Endothelial cell (in vitro differentiated cells): ENCODE data around the gene GRAMD1A. TPM values are rescaled to one million over a fixed set of nuclear protein-coding genes. Genes with fewer than 3 reads are reported as not detected.

ENCODE experiments used
- DNase-seq: peaks from one replicate; pipeline ENCODE4 v3.0.0; 2021; ENCODE audit warnings: low spot score
- H3K27ac Mint-ChIP-seq: one replicate; pipeline ENCODE4 v1.8.0; 2021; ENCODE audit warnings: mixed read lengths, inconsistent platforms; ENCODE audit not compliant: unreplicated experiment
- H3K27me3 Mint-ChIP-seq: one replicate; pipeline ENCODE4 v1.8.0; 2021; ENCODE audit warnings: mild to moderate bottlenecking, moderate library complexity, mixed read lengths, inconsistent platforms; ENCODE audit not compliant: unreplicated experiment
- H3K36me3 Mint-ChIP-seq: one replicate; pipeline ENCODE4 v1.8.0; 2021; ENCODE audit warnings: mild to moderate bottlenecking, low read depth, mixed read lengths, inconsistent platforms; ENCODE audit not compliant: unreplicated experiment
- H3K4me1 Mint-ChIP-seq: one replicate; pipeline ENCODE4 v1.8.0; 2021; ENCODE audit warnings: mild to moderate bottlenecking, mixed read lengths, inconsistent platforms; ENCODE audit not compliant: unreplicated experiment
- H3K4me3 Mint-ChIP-seq: one replicate; pipeline ENCODE4 v1.8.0; 2021; ENCODE audit warnings: mild to moderate bottlenecking, mixed read lengths, inconsistent platforms; ENCODE audit not compliant: unreplicated experiment
- H3K9me3 Mint-ChIP-seq: one replicate; pipeline ENCODE4 v1.8.0; 2021; ENCODE audit warnings: mixed read lengths, inconsistent platforms; ENCODE audit not compliant: unreplicated experiment
- total RNA-seq: library from RNA; stranded (reverse); fragmentation: NEBNext Ultra II Directional; extraction: Animal tissue kit (Norgen Biotek cat#: 25700); gene quantifications from one replicate; pipeline ENCODE4 v1.2.1, GENCODE V29; 2021; ENCODE audit not compliant: unreplicated experiment
- TF ChIP-seq, protein P1 (sequence below): fragments of 200-600 bp; sonication (generic); IDR thresholded peaks from one replicate; pipeline ENCODE4 v1.5.0; 2021; ENCODE audit warnings: antibody characterized with exemption; ENCODE audit not compliant: unreplicated experiment

Gene GRAMD1A
- total RNA-seq, 1 donor from 2014 or later = 156 TPM

DNA sequence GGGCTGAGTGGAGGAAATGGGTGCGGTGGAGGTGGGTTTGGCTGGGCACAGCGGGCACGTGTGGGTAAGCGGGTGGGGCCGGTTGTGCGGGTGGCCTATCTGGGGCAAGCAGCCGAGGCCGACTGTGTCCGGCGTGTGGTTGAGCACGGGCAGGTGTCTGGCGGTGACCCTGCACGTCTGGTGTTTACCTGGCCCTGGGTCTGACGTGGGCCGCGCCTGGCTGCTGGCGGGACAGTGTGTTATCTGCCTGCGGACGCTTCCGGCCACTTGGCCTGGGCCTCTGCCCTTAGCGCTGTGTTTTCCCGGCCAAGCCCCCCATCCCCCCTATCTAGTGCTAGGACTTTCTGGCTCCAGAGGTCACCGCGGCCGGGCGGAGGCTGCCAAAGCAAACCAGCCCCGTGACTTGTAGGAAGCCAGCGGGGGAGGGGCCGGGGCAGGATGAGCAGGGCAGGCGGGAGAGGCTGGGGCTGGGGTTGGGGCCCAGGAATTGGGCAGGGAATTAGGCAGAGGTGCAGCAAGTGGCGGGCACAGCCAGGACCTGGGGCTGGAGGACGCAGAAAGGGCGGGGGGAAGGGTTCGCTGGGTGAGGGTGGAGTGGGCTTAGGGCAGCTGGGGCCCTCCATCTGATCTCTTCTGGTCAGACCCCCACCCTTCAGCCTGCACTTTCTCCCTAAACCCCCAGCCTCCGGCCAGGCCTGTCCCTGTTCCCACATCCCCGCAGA, 40.9 kb downstream of the GRAMD1A start:
- peak; percentile 45 for DNase-seq
- TF ChIP-seq, protein P1, sequence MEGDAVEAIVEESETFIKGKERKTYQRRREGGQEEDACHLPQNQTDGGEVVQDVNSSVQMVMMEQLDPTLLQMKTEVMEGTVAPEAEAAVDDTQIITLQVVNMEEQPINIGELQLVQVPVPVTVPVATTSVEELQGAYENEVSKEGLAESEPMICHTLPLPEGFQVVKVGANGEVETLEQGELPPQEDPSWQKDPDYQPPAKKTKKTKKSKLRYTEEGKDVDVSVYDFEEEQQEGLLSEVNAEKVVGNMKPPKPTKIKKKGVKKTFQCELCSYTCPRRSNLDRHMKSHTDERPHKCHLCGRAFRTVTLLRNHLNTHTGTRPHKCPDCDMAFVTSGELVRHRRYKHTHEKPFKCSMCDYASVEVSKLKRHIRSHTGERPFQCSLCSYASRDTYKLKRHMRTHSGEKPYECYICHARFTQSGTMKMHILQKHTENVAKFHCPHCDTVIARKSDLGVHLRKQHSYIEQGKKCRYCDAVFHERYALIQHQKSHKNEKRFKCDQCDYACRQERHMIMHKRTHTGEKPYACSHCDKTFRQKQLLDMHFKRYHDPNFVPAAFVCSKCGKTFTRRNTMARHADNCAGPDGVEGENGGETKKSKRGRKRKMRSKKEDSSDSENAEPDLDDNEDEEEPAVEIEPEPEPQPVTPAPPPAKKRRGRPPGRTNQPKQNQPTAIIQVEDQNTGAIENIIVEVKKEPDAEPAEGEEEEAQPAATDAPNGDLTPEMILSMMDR = no peak
- no peaks in the 10 kb centered on the region for H3K9me3 Mint-ChIP-seq
- H3K36me3 Mint-ChIP-seq = no peaks in the 10 kb centered on the region
- no peak overlapping the region for H3K27ac Mint-ChIP-seq
- H3K4me3 Mint-ChIP-seq = no peak overlapping the region
- H3K27me3 Mint-ChIP-seq = peaks cover 12% of the 10 kb centered on the region
- peaks cover 17% of the 10 kb centered on the region for H3K4me1 Mint-ChIP-seq

DNA sequence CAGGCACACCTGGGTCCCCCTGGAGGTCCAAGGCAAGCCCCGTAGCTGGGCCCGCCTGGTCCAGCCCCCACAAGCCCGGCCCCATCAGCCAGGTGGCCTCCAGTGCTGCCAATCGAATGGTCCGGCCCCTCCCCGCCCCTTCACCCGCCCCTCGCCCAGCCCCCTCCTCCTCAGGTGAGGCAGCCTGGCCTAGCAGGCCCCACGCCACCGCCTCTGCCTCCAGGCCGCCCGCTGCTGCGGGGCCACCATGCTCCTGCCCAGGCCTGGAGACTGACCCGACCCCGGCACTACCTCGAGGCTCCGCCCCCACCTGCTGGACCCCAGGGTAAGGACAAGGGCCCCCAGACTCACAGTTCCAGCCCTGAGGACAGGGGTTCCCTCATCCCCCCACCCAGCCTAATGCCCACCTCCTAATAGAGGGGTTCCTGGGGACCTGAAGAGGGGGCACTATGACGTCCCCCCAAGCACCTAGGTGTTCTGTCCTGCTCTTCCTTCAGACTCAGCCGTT, 41.5 kb downstream of the GRAMD1A start, which contains the start of gene HPN:
HPN (plus strand) TSS at position 174 of the 508 bp plus-strand sequence. CDS start 786 bp downstream, outside the sequence.
- Mint-ChIP-seq H3K9me3 (no peaks in the 10 kb centered on the region), H3K36me3 (no peaks in the 10 kb centered on the region), H3K27me3 (peaks cover 11% of the 10 kb centered on the region), H3K4me3 (no peak within 1 kb of the TSS), H3K4me1 (peaks cover 17% of the 10 kb centered on the region), H3K27ac (peak within 1 kb of the TSS; percentile 48)
- DNase-seq = no peak
- TF ChIP-seq, protein P1 = no peak

DNA sequence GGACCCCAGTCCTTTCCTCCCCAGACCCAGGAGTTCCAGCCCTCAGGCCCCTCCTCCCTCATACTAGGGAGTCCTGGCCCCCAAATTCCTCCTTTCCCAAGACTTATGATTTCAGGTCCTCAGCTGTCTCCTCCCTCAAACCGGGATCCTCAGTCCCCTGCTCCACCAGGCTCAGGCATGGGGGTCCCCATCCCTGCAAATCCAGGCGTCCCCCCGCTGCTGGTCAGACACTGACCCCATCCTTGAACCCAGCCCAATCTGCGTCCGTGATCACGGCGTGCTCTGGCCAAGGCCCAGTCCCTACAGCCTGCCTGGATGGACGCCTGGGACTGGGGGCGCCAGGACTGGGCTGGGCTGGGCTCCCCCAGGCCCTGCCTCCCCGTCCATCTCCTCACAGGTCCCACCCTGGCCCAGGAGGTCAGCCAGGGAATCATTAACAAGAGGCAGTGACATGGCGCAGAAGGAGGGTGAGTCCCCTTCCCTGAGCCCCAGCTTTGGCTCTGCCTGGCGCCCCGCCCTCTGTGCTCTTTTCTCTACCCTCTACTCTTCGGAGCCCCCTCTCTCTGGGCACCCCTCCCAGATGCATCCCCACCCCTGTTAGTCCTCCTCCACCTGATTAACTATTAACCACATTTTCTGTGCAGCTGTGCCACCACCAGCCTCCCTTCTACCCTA, 42.1 kb downstream of the GRAMD1A start:
- Mint-ChIP-seq H3K36me3 (no peaks in the 10 kb centered on the region), H3K27me3 (peaks cover 9% of the 10 kb centered on the region), H3K4me3 (no peak overlapping the region), H3K27ac (peak overlapping the region; percentile 48), H3K9me3 (no peaks in the 10 kb centered on the region), H3K4me1 (peaks cover 17% of the 10 kb centered on the region)
- TF ChIP-seq, protein P1 = no peak
- DNase-seq = no peak

DNA sequence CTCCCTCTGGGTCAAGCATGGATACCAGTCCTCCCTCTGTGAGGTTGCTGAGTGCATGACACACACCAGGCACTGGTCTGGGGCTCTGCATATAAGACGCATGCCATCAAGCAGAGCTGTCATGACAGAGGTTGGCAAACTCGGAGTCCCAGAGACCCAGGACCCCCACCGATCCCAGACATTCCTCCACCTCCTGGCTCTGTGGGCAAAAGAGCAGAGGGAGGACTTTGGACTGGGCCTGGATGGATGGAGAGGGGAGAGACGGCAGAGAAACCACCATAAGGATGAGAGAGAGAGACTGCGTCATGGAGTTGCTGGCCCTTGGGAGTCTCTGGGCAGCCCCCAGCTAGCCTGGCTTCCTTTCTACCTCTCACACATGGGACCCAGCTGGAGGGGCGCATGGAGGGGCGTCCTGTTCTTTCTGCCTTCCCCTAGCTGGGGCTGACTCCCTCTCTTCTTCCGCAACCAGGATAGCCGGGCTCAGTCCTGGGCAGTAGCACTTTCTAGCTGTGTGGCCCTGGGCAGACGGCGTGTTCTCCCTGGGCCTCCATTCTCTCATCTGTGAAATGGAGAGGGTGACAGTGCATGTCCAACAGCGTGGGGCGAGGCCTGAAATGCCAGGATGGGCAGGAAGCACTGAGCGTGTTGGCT, 43.0 kb downstream of the GRAMD1A start:
- H3K9me3 Mint-ChIP-seq = no peaks in the 10 kb centered on the region
- peak overlapping the region; percentile 57 for H3K4me3 Mint-ChIP-seq

More for the DNA sequence above, 43.0 kb downstream of the GRAMD1A start:
- H3K4me1 Mint-ChIP-seq = peaks cover 17% of the 10 kb centered on the region
- peaks cover 9% of the 10 kb centered on the region for H3K27me3 Mint-ChIP-seq
- H3K36me3 Mint-ChIP-seq = no peaks in the 10 kb centered on the region
- no peak overlapping the region for H3K27ac Mint-ChIP-seq
- DNase-seq = no peak
- TF ChIP-seq, protein P1 = no peak
